Uterus (tissue), 2 donors: ENCODE measurements around the gene PMF1.

Source experiments
- CTCF ChIP-seq, 4 experiments: fragments of 200-600 bp in 2 of 4; fragments of 450-650 bp in 2 of 4; sonication (generic) in 2 of 4; IDR thresholded peaks; one replicate each; pipeline ENCODE4 v1.5.1; 2016 to 2019; ENCODE audit warnings: antibody characterized with exemption in 4 of 4, mild to moderate bottlenecking in 2 of 4, moderate library complexity in 1 of 4
- POLR2A ChIP-seq, 2 donors: fragments of 450-650 bp; IDR thresholded peaks; one replicate each; pipeline ENCODE4 v1.6.1; 2016; ENCODE audit warnings: antibody characterized with exemption in 2 of 2, mild to moderate bottlenecking in 1 of 2, moderate library complexity in 1 of 2

GRCh38 chr1:156284757-156285156, 72.0 kb downstream of the PMF1 start:
- TF ChIP-seq CTCF (IDR thresholded peaks at IDR 0.05) (no peak), POLR2A (IDR thresholded peaks at IDR 0.05) (no peak)
